Activated T-cell treated with anti-CD3 and anti-CD28 coated beads for 24 hours (primary cell): ENCODE results near the gene GABRR1.
"Not testable (repeated sequence)": the region's sequence is repeated elsewhere in the genome, so short reads cannot be mapped to it uniquely, and the experiment has no call there.

ENCODE experiments used
- DNase-seq: peaks from one replicate; pipeline ENCODE4 v3.0.0-alpha.2; 2020; ENCODE audit warnings: low read depth

The GABRR1 gene

DNA sequence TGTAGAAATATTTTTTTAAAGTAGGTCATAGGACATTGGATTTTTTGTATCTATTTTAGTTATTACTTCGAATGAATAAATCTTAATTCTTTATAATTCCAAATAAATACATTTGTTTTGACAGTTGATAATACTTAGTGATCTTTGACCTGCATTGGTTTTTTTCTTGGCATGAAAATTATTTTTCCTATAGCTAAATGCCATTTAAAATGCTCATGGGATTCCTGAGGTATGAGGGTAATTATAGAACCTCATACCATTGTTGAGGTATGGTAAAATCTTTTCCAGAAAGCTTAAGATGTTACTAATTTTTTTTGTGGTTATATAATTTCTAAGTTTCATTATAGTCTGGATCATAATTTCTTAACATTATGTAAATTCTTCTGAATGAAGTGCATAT is 63.0 kb downstream of the GABRR1 start:
- DNase-seq = no peak

DNA sequence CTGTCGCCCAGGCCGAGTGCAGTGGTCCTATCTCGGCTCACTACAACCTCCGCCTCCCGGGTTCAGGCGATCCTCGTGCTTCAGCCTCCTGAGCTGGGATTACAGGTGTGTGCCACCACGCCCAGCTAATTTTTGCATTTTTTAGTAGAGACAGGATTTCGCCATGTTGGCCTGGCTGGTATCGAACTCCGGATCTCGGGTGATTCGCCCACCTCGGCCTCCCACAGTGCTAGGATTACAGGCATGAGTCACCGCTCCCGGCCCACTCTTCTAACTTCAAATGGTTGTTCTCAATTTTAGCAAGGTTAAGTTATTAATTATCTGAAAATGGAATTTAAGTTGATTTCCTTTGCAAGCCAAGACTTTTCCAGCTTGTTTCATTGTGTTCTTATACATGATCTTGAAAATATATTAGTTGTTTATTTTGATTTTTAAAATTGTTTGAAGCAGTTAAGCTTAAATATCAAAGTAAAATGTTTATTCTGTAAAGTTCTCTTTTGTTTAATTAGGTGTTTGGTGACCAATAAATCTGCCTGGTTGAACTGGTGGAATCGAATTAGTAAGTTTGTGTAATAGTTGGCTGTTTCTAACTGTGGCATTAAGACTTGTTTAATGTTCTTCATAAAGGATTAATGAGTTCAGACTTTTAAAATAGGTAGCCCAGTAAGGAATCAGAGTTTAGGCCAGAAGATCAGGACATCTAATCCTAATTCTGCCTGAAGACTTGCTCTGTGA is 69.0 kb downstream of the GABRR1 start:
- peak; percentile 10 for DNase-seq

DNA sequence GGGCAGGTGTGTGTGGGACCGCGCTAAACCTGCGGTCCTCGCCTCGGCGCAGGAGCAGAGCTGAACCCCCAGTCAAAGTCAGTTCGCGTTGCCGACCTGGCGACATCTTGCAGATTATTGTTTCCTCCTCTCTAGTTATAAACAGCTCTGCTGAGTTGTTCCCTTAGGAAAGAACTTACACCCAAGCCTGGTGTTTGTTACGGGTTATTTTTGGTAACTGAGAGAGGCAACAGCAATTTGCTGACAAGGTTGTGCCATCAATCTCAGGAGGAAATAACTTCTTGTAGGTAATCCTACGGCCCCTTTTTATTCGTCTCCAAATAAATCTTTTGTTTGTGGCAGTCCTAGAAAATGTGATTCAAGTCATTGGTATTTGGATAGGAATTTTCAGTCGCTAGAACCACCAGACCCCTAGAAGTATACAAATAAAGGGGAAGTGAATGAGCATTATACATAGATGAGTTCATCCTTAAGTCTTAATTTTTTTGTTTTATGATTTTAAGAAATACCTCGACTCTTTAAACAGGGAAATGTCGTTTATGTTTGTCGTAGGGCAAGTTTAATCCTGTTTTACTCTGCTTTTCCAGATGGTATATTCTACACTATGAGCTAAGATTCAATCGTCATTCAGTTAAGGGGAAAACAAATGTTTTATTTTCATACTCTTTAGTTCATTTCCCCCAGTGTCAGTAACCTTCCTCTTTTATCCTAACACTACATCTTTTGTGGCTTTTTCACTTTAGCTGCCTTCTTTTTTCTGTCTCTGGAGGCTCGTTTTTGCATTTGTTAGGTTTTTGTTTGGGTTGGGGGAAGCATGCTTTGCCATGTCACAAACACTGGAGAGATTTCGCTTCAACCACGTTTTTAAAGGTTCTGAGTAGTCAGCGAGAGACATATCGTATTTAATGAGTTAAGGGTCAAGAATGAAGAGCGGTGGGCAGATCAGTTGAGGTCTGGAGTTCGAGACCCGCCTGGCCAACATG is 70.1 kb downstream of the GABRR1 start:
- no peak for DNase-seq

DNA sequence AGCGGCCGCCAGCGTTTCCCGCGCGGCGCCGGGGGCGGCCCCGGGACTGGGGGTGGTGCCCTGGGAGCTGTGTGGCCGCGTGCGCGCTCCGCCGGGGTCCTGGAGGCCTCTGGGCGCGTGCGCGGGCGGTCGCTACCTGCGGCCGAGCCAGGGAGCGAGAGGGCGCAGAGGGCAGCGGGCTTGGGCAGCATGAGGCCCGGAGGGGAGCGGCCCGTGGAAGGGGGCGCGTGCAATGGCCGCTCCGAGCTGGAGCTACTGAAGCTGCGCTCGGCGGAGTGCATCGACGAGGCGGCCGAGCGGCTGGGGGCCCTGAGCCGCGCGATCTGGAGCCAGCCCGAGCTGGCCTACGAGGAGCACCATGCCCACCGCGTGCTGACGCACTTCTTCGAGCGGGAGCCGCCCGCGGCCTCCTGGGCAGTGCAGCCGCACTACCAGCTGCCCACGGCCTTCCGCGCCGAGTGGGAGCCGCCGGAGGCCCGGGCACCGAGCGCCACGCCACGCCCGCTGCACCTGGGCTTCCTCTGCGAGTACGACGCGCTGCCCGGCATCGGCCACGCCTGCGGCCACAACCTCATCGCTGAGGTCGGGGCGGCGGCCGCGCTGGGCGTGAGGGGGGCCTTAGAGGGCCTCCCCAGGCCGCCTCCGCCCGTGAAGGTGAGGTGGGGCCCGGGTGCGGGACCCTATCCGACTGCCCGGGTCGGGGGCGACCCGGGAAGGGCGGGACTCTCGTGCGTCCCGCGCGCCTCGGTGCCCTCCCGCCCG is 71.0 kb downstream of the GABRR1 start, which contains the start of gene PM20D2:
PM20D2 (plus strand) TSS at position 100 of the 762 bp plus-strand sequence; CDS start at position 190, 90 bp downstream.
- peak; percentile 66 for DNase-seq

DNA sequence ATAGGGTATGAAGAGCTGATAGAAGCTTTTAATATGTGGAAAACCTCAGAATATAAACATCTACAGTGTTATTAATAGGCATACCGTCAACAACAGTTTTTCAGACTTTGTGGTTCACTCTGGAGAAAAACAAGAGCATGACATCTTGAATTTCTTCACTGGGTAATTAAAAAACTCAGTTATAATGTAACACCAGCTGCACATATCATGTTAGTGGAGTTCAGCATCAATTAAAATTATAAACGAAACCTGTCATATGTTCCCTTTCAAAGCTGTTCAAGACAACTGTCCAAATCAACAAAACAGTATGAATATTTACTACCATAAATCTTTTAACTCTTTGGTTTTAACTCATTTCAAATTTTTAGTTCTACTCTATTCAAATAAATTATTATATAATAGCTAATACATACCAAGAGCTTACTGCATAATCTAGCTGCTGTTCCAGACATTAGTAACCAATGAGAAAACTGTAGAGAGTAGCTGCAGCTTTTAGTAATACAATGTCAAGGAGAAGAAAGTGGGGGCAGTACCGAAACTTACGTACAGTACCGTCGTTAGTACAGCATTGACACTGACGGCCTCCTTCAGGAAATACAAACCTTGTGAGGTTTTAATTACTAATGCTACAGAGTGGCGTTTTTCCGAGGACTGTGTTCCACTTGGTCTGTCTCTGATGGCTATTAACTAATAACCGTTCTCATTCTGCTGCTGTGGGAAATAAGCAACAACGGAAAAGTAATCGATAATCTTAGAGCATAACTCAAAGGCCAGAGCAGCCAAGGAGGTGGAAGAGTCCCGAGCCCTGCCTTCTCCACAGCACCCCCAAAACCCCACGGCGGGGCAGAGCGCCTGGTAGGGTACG is 71.8 kb downstream of the GABRR1 start:
- DNase-seq = peak; percentile 26

DNA sequence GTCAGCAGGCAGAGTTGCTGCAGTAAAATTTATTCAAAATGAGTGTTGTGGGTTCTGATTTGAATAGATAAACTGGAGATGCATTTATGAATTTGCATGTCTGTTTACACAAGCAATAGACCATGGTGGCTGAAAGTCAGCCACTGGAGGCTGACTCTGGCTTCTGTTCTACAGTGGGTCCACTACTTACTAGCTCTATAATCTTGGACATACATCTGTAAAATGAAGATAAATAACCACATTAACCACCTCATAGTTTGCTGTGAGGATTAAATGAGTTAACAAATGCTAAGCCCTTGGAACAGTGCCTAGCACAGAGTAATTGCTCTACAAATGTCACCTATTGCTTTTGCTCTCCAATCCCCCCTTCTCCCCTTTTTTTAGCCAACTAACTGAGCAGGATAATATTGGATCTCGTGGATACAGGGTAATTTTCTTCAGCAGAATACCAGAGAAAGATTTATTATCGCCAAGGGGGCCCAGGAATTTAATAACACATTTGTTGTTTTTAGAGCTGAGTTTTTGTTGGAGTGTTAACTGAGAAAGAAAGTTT is 72.7 kb downstream of the GABRR1 start:
- DNase-seq = no peak

DNA sequence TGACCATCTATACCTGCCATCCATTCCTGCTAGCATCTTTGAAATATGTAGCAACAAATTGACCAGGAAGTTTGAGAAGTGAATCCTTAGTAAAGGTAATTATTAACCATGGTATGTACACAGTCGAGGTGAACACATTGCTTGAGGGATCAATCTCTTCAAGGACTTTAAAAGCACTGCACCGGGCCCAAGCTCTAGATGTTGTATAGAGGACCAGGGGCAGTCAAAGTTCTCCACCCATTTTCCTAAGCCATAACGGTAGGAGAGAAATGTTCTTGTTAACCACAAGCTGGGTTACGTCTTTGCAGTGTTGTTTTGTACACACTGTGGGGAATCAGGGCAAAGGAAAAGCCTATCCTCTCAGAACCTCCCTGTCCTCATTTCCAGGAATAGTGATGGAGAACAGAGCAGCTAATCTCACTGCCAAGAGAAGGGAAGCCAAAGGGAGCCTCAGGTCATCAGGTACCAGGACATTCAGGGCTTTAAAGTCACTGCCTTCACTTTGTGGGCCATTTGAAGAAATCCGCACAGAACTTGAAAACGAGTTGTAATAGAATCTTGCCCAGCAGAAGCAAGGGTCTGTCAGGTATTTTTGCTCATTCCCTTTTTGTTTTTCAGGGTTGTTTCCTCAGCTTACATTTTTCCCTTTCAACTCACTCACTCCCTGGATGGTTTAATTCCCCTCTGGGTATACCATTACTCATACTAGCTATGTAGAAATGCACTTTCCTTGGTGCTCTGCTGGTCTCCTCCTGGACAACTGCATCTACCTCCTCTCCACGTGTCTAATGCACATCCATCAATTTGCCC is 76.6 kb downstream of the GABRR1 start:
- DNase-seq = no peak

DNA sequence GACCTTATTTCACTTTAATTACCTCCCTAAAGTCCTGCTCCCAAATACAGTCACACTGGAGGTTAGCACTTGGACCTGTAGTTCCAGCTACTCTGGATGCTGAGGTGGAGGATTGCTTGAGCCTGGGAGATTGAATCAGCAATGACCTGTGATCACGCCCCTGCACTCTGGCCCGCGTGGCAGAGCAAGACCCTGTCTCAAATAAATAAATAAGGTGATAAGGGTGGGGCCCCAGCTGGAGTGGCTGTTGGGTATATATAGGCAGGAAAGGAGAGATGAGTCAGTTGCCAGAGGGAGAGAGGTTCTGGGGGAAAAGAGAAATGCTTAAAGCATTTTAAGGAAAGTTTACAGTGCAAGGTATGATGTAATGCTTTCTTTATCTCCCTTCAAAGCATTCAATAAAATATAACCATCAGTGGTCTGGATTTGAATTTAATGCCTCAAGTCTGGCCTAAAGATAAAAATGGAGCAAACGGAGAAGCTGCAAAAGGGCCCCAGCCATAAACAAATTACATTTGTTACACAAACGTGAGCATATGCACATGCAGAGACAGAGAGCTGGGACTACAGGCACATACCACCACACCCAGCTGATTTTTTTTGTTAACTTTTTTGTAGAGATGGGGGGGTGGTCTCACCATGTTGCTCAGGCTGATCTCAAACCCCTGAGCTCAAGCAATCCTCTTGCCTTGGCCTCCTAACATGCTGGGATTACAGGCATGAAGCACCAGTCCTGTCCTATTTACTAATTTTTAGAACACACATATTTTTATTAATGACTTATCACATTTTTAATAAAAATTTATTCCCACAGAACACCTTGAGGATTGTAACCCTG is 77.4 kb downstream of the GABRR1 start:
- no peak for DNase-seq

DNA sequence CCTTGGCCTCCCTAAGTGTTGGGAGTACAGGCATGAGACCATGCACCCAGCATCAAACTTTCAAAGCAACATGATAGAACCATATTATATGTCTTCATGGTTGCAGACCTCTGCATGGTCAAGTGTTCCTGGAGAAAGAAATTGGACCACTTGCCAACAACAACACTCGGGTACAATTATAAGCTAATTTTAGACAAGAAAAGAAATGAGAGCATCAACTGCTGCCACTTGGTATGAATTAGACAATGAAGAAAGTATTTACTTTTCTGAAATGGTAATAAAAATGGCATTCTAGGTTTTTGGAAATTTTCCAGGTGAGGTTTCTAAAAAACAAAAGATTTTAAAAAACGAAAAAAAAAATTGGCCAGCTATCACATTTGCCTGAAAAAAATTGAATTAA is 79.0 kb downstream of the GABRR1 start:
- DNase-seq = no peak

DNA sequence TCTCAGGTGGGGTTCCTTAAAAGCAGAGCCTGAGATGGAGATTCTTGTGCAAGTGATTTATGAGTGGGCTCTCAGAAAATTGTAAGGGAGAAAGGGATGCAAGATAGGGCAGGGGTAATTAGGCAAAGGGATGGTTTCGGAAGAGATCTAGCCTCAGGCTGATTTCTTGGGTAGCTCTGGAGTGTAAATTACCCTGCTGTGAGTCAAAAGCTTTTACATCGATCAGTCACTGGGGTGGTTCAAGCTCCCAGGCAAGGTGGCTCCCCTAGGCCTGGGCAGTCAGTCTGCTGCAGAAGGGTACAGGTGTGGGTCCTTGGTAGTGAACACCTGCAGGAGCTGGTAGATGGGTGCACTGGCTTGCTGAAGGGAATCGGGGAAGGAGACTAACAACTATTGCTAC is 82.4 kb downstream of the GABRR1 start:
- no peak for DNase-seq

DNA sequence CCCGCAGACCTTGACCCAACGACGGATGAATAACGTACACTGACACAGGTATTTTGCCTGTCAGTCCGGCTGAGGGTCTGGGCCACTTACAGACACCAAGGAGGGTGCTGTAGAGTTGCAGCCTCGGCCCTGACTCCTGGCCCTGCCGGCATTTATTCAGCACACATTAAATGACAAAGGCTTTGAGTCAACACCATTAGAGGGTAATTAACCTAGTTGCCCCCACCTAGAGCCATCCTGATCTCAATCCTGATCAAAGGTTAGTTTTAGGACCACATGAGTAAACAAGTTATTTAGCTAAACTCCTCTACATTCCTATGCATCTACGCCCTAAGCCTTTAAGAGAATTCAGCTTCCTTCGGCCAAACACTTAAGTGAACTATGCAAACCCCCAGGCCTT is 83.2 kb downstream of the GABRR1 start:
- DNase-seq = no peak

DNA sequence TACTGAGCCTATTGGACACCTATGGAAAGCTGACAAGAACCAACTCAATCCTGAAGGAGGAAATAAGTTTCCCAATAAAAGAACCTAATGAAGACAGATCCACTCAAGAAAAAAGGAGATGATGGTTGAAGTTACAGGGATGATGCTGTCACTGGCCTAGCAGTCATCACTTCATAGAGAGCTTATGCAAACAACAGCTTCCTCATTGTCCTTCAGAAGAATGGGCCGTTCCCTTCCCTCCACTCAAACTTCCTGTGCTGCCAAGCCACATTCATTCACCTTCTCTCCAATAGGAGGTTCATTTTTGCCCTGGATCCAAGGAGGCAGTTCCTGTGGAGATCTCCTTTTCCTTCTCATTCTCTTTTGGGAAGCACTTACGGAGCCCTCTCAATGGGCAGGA is 85.1 kb downstream of the GABRR1 start:
- no peak for DNase-seq

DNA sequence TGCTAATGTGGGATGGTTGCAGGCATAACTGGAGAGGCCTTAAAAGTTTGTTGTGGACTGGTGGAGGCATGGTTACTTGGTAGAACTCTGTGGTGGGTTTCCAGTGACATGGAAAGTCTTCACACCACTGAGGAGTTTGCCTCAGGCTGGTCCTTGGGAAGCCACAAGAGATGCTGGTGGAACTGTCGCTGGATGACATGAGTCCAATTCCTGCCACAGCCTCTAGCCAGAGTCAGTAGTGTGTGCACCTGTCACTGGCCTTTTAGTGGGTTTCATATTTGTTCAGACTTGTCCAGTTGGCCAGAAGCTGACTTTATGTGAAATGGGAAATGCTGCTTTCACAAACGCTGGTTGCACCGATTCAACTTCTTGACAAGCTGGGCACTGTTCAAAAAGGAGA is 85.6 kb downstream of the GABRR1 start:
- DNase-seq = no peak

DNA sequence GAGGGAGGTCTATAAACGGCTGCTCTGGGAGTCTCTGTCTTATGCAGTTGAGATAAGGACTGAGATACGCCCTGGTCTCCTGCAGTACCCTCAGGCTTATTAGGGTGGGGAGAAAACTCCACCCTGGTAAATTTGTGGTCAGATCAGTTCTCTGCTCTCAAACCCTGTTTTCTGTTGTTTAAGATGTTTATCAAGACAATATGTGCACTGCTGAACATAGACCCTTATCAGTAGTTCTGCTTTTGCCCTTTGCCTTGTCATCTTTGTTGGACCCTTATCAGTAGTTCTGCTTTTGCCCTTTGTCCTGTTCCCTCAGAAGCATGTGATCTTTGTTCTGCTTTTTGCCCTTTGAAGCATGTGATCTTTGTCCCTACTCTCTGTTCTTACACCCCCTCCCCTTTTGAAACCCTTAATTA is 88.9 kb downstream of the GABRR1 start:
- not testable (repeated sequence) for DNase-seq
